Skin of body (tissue), 2 donors: ENCODE results near the gene SH3BP2. TPM values are rescaled to one million over a fixed set of nuclear protein-coding genes. Genes with fewer than 3 reads are reported as not detected.

Source experiments
- DNase-seq: peaks from one replicate; lab custom pipeline; 2025; lab: John Stamatoyannopoulos, UW
- total RNA-seq: library from RNA; depleted of rRNA; stranded (reverse); fragments of >200 nt; gene quantifications from one replicate; pipeline ENCODE4 v1.2.3, GENCODE V29; 2014

The SH3BP2 gene
- total RNA-seq, 1 donor from 2014 or later = 29.4 TPM

GRCh38 chr4:2871466-2871865 lies 78.6 kb downstream of the SH3BP2 start:
- no peak for DNase-seq

- no peak for DNase-seq
Measured at GRCh38 chr4:2871911-2872310, 79.0 kb downstream of the SH3BP2 start.

DNA sequence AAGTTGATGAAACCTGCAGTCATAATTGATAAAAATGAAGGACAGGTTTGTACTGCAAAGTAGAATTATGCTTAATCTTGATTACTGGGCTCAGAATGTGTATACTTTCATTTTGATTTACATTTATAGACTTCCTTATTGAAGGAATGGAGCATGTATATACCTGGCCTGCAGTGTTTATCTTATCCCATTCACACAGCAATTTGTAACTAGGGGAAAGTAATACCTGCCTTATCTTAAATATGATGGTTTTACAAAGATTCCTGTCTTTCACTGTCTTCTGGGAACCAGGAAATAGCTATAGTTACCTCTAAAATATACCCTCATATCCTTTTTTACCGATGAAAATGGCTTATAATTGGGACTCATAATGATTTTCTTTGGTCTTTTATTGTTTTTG lies 80.4 kb downstream of the SH3BP2 start:
- DNase-seq = no peak

- DNase-seq = no peak
Measured at GRCh38 chr4:2874861-2875260, 82.0 kb downstream of the SH3BP2 start.

DNA sequence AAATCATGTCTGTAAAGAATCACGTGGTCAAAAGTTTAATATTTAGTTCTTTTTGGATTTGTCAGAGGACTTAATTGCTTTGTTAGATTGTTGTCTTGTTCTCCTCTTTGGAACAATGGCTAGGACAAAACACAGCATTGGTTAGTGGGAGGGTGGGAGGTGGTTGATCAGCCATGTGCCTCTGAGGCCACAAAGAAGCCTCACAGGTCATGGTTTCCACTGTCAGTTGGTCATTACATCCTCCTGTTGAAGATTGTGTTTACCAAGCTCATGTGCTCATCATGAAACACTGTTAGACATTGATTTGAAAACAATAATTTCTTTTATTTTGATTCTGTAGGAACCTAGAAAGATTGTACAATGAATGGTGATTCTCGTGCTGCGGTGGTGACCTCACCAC lies 82.7 kb downstream of the SH3BP2 start:
- no peak for DNase-seq

DNA sequence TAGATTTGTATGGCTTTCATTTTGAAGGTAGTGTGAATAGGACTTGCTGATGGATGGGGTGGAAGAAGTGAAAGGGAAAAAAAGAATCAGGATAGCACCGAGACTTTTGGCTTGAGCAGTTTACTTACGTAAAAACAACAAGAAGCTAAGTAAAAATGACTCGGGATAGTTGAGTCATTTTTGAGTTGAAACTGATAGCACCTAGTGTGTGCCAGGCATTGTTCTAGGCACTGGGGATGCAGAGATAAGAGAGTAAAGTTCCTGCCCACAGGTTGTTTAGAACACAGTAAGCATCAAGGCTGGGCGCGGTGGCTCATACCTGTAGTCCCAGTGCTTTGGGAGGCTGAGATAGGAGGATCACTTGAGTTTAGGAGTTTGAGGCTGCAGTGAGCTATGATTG lies 85.5 kb downstream of the SH3BP2 start:
- DNase-seq = no peak

DNA sequence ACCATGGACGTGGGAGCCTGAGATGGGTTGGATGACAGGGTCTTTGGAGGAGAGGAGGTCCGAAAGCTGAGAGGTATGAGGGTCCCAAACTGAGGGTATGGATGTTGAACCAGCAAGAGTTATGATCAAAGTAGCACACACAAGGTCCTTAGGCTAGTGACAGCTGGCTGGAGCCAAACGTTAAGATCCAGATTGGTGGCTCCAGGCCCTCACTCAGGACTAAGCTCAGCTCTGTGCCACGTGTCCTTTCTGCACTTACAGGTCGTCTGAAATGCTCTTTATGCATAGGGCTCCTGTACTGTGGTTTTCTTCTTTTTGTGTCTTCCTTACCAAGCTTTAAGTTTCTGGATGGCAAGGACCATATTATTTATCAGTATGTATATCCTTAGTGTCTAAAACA lies 86.1 kb downstream of the SH3BP2 start:
- DNase-seq = no peak

GRCh38 chr4:2881431-2881830 lies 88.5 kb downstream of the SH3BP2 start:
- DNase-seq = no peak

DNA sequence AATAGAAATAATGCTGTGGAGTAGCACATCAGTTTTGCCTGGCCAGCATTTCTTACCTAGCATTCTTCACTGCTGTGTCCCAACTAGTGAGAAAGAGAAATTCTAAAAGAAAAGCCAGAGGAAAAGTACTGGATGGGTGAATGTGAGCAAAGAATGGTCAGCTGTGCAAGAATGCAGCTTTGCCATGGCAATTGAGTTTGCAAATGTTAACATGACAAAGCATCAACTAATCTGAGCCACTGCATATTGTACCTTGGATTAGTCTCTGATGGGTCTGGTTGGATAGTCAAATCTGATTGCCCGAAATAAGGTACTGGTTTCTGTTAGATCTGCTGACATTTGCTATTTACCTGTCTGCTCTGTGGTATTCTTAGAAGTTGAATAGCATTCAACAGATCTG lies 89.5 kb downstream of the SH3BP2 start:
- DNase-seq = no peak

- no peak for DNase-seq
Measured at GRCh38 chr4:2886161-2886560, 93.3 kb downstream of the SH3BP2 start.

DNA sequence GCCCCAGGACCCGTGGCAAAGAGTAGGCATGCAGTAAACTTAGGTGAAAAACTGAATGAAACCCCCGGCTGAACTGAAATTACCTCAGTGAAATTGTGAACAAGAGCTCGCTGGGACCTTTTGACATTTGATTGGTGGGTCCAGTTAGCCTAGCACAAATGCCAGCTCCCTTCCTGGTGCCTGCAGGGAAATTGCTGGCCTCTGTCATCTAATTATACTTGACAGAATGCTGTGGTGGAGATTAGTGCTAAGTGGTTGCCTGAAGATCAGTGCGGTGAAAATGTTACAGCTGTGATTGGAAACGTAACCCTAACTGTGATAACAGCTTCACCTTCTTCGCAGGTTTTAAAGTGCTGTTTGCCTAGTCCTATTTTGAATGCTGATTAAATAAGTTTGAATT lies 93.7 kb downstream of the SH3BP2 start:
- DNase-seq = no peak

- DNase-seq = no peak
Measured at GRCh38 chr4:2887343-2887742, 94.5 kb downstream of the SH3BP2 start.

- peak; percentile 47 for DNase-seq
Measured at GRCh38 chr4:2888886-2889285, 96.0 kb downstream of the SH3BP2 start.

Other genes starting within 250 kb of the SH3BP2 start
- gene TNIP2, start 36.7 kb upstream of the SH3BP2 start, total RNA-seq = 12.4 TPM
- 159 TPM for gene ADD1, start 50.8 kb downstream of the SH3BP2 start, total RNA-seq
- 11.2 TPM for gene NOP14, start 170.3 kb downstream of the SH3BP2 start, total RNA-seq
- 7.5 TPM for gene GRK4, start 170.5 kb downstream of the SH3BP2 start, total RNA-seq